ENCODE data around the gene ANP32A.
"Not testable (repeated sequence)": the region's sequence is repeated elsewhere in the genome, so short reads cannot be mapped to it uniquely, and the experiment has no call there.

Gene ANP32A

GRCh38 chr15:68759982-68760579 is 60.6 kb downstream of the ANP32A start:
- FAIRE-seq; DNase-seq (ENCODE audit: insufficient read length, low spot score): not testable (repeated sequence)

DNA sequence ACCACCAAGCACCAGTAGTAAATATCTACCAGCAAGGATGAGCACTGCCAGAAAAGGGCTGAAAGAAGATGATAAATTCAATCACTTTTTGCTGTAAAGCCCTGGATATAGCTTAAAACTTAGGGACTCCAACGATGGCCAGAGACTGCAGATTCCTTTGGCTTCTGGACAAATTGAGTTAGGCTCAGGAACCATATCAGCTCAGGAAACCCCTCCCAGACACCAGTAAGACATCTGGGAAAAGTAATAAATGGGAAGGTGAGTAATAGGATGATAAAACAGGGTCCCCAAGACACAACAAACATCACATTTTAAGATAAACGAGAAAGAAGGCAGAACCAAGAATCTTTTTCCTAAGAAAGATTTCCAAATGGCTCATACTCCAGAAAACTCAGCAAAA is 65.0 kb downstream of the ANP32A start:
- FAIRE-seq, result no peak

GRCh38 chr15:68751622-68752021 is 69.1 kb downstream of the ANP32A start:
- FAIRE-seq, result no peak
- DNase-seq (ENCODE audit: insufficient read length, low spot score), result no peak

More for the DNA sequence above, 65.0 kb downstream of the ANP32A start:
- DNase-seq (ENCODE audit: insufficient read length, low spot score), result no peak

- no peak for FAIRE-seq
Measured at GRCh38 chr15:68749793-68750192, 70.9 kb downstream of the ANP32A start.

DNA sequence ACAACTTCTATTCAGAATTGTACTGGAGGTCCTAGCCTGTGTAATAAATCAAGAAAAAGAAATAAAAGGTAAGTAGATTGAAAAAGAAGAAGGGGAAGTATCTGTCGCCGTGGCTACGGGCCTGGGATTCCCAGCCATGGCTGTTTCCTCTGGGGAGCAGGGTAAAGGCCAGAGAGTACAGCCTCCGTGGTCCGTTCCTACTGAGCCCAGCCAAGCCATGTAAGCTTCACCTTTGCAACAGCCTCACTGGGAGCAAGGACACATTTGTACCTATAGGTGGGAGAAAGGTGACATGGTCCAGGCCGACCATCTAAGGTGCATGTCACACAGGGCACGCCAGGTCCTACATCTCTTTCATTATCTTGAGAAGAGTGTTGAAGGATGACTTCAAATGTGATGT is 71.3 kb downstream of the ANP32A start:
- FAIRE-seq (no peak), DNase-seq (ENCODE audit: insufficient read length, low spot score) (no peak)

More at GRCh38 chr15:68749793-68750192, 70.9 kb downstream of the ANP32A start:
- DNase-seq (ENCODE audit: insufficient read length, low spot score), result no peak

- FAIRE-seq (no peak), DNase-seq (ENCODE audit: insufficient read length, low spot score) (no peak)
Measured at GRCh38 chr15:68743256-68743655, 77.4 kb downstream of the ANP32A start.

GRCh38 chr15:68739390-68740080 is 81.2 kb downstream of the ANP32A start:
- DNase-seq (ENCODE audit: insufficient read length, low spot score) (no peak), FAIRE-seq (no peak)

DNA sequence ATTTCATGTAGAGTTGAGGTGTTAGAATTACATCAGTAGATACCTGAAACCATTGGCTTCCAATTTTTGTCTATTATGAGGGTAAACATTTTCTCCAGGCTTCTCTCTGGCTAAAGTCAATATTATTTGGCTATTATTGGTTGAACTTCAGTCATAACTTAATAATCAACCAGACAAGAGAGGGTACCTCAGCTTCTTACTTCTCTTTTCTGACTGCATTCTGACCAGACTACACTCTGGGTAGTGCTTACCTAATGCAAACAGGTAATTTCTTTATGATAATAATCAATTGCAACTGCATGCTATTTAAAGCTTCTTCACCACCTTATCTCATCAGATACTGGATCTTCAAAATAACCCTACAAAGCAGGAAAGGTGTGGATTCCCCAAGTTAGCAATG is 85.1 kb downstream of the ANP32A start:
- FAIRE-seq (no peak), DNase-seq (ENCODE audit: insufficient read length, low spot score) (no peak)

DNA sequence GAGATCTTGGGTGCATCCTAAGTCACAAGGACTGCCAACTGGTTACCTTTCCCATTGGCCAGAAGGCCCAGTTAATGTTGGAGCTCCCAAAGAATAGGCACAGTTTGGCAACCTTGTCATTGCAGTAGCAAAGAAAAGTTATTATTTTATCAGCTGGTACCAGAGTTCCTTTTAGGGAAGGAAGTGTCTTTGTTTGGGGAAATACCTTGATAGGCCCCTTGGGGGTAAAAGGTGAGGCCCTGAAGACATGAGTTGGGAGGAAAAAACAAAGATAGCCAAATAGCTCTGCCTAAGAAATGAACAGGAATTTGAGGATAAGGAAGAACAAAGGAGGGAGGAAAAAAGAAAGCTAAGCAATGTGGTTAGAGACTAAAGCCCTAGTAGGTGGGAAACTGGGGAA is 85.8 kb downstream of the ANP32A start:
- FAIRE-seq (no peak), DNase-seq (ENCODE audit: insufficient read length, low spot score) (no peak)

DNA sequence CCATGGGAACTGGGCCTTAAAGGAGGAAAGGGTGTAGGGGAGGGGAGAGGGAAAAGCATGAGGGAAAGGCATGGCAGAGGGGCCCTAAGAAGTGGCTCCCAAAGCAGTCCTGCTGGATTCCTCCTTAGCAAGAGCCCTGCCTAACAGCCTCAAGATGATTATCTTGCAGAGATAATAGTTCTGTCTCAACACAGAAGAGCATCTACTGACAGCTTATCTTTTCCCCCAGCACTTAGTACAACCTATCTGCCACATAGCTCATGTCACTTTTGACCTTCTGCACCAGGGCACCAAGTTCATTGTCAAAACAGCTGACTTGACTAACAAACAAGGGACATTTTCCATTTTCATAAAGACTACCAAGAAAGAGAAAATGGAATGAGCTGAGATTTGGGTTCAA is 86.3 kb downstream of the ANP32A start:
- FAIRE-seq, result no peak
- DNase-seq (ENCODE audit: insufficient read length, low spot score), result no peak

DNA sequence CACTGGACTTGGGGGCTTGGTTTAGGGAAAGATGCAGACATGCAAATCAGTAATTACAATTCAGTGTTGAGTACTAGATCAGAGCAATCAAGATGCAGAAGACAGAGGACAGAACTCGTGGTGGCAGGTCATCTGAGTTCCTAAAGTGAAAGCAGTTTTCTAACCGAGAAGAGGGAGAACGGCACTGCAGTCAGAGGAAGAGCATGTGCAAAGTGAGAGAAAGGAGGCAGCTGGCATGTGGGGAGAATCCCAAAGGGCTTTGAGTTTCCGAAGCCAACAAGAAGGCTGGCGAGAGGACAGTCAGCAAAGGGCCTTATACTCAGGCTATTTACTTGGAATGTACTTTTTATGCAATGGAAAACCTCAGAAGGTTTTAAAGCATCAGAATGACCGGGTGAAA is 87.0 kb downstream of the ANP32A start:
- peak; percentile 14 for DNase-seq (ENCODE audit: insufficient read length, low spot score)
- no peak for FAIRE-seq

- DNase-seq (ENCODE audit: insufficient read length, low spot score) (no peak), FAIRE-seq (no peak)
Measured at GRCh38 chr15:68732451-68732850, 88.2 kb downstream of the ANP32A start.

- FAIRE-seq, result no peak
- no peak for DNase-seq (ENCODE audit: insufficient read length, low spot score)
Measured at GRCh38 chr15:68730976-68731897, 89.5 kb downstream of the ANP32A start.

- no peak for DNase-seq (ENCODE audit: insufficient read length, low spot score)
- peak; percentile 40 for FAIRE-seq
Measured at GRCh38 chr15:68730471-68730919, 90.2 kb downstream of the ANP32A start.

DNA sequence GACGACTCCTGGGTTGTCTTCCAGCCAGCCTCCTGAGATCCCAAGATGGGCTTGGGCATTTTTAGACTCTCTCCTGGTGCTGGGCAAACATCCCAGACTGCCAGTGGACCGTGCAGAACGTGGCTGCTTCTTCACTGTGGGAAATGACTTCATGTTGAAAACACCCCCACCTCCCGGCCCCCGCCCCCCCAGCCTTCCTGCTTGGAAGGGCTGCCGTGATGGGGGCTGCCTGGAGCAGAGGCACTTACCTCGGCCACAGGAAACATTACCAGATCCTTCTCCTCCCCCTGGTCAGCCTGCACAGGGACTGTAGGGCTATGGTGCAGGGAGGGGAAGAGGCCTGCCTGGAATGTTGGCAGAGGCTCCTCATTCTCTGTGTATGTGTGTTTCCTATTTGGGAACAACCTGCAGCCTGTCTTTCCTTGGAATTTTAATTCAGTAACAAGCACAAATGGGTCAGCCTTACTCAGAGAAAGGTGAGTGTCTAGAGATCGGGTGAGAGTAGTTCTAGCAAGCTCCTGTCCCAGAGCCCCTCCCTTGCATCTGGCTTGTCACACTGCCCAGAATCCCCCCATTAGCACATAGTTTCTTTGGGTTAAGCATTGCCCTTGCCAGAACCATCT is 90.8 kb downstream of the ANP32A start:
- FAIRE-seq (no peak), DNase-seq (ENCODE audit: insufficient read length, low spot score) (no peak)
